GM18526 (cell line): Measurements from ENCODE around the gene CLIP1.

ENCODE experiments used
- POLR2A ChIP-seq: IDR thresholded peaks from 3 replicates; pipeline ENCODE4 v1.6.1; 2011; ENCODE audit not compliant: insufficient read length; ENCODE audit errors: extremely low read depth

The CLIP1 gene

DNA sequence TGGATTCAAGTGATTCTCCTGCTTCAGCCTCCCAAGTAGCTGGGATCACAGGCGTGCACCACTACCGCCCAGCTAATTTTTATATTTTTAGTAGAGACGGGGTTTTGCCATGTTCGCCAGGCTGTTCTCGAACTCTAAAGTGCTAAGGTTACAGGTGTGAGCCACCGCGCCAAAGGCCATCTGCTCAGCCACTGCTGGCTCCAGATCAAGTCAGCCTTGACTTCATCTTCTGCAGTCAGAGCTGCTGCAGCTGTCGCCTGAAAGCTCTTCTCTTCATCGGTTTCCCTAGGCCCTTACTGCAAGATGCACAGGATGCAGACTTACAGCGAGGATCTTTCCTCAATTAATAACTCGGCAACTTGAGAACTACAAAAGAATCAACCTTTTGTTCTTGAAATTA lies 66.8 kb downstream of the CLIP1 start:
- TF ChIP-seq POLR2A = no peak

DNA sequence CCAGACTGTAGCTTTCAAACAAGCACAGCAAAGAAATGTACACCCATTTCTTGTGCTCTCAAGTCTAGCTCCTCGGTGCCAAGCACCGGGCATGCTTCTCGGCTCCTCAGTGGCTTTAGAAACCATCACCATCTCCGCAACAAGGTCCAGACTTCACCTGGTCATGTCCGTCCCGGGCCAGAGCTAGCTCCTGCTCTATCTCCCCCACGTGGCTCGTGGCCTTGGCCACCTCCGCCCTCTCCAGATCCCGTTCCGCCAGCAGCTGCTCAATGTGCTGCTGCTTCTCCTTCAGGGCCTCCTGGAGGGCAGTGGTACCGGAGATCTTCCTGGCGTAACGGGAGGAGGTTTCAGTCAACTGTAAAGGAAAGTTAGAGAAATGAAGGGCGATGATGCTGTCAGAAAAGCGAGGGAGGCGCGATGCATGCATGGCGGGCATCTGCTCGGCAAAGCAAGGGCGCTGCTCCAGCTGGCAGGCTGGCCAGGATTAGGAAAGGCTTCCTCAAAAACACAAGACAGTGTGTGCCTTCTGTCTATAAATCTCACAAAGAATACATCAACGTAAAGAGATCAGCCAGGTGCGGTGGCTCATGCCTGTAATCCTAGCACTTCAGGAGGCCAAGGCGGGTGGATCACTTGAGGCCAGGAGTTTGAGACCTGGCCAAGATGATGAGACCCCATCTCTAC lies 67.4 kb downstream of the CLIP1 start:
- TF ChIP-seq POLR2A = no peak

DNA sequence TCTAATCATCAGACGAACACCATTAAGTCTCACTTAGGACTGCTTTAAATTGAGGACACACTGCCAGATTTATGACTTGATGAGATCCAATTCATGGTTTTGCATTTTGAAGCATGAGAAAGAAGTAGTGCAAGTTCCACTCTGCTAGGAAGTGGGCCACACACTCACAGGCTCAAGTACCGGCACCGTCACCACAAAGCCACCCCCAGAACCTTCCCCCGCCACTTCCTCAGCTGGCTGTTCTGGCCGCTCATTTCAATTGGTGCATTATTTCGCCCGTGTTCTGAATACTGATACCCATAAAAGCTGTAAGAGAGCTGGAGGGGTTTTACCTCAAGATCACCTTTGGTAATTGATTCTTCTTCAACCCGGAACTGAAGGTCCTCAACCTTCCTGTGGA lies 70.1 kb downstream of the CLIP1 start:
- no peak for TF ChIP-seq POLR2A

DNA sequence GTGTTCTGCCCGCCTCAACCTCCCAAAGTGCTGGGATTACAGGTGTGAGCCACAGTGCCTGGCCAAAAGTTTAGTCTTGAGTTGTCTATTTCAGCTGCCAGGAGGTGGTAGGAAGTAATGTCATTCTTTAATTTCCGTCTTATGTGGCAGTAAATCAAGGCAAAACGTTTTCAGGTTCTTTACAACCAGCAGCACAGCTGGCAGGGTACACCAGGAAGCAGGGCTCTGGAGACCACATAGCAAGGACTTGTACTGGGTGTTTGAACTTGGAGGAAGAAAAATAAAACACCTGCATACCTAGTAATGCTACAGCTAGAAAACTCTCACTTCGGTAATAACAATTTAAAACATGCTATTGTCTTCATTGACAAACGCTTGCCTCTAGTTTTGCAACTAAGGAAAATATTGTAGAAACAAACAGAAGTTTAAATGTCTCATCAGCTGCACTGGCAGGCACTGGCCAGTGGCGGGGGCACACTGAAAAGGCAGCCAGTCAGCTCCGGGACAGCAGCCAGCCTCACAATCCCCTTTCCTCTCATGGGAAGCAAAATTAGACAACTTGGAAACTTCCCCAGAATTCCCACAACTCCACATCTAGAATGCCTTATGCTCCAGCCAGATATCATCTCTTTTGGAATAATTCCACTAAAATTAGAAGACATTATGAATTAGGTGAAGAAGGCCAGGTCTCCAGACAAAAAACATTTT lies 72.2 kb downstream of the CLIP1 start:
- no peak for TF ChIP-seq POLR2A

DNA sequence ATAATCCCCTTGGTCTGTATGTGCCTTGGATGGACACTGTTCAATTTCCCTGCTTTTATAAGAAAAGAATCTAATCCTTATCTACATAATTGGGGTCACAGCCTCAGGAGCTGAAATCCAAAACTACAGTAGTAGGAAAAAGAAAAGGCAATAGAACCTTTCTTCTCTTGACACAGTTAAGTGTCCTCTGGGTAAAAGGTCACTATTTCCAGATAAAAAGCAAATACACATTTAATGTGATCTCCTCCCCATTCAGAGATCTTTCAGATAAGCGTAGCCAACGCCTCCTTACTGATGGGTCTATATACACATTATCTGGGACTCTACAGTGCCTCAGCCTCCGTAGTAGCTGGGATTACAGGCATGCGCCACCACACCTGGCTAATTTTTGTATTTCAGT lies 73.4 kb downstream of the CLIP1 start:
- no peak for TF ChIP-seq POLR2A

DNA sequence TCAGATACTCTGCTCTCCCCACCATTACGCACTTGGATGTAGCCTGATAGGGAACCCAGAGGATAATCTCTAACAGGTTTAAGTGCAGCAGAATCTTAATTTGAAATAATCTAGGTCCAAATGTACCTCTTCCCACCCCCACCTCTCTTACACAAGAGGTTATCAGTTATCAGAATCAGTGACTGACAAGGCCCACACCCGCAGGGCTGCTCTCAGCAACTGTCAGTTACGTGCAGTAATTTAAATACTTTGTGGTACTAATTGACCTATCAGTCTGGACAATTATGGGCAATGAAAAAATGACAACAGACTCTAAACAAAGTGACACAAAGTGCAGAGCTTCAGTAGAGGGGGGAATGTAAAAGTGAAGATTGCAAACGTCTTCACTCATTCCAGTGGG lies 74.0 kb downstream of the CLIP1 start:
- no peak for TF ChIP-seq POLR2A

DNA sequence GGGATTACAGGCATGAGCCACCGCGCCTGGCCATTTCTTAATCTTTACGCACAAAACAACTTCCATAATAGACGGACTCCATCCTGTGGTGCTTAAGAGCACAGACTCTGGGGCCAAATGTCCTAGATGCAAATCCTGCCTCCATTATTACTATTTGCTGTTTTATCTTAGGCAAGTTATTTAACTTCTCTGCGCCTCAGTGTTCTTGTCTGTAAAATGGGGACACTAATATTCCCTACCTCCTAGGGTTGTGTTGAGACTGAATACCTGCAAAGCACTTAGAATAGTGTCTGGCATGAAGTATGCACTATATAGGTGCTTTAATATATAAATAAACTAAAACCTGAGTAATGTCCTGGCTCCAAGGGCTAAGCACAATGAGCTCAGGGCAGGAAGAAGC lies 76.4 kb downstream of the CLIP1 start:
- TF ChIP-seq POLR2A = no peak

DNA sequence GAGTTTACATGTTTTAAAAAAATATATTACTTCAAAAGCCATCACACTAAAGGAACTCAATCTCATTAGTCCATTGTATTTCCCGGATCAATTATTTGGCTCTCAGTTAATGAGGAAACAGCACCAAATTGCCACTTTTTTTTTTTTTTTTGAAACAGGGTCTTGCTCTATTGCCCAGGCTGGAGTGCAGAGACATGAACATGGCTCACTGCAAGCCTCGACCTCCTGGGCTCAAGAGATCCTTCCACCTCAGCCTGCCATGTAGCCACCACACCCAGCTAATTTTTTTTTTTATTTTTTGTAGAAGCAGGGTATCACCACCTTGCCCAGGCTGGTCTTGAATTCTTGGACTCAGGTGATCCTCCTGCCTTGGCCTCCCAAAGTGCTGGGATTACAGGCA lies 77.4 kb downstream of the CLIP1 start:
- no peak for TF ChIP-seq POLR2A

DNA sequence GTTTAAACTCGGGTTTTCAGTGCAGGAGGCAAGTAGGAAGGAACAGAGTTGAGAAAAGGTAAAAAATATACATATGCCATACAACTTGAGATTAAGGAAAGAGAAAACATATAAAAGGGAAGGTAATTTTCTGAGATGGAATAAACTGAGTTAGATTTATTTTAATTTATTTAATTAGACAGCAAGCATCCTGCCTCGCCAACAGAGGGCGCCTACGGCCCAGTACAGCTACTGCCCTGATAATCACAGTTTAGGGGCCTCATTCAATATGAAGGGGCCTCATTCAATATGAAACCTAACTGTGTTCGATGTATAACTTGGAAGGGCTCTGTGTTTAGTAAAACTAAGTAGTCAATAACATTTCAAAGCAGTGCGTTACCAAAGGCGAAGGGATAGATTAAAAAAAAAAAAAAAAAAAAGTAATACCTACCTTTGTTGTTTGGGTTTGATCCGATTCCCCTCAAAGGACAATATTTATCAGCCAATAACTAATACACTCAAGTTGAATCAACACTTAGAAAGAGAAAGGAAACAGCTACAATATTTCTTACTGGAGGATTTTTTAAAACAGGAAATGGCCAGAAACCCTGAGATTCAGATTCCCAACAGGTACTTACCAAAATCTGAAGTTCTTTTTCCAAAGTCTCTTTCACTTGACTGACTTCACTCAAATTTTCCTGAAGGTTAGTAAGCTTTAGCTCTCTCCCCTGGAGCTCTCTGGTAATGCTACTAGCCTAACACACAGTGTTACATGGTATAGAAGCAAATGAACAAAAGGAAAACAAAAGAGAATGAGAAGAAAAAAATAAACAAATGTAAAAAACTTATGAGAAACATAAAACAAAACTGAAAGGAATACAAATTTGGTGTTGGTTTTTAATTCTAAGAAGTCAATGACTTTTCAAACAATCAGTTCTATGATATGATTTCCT lies 86.2 kb downstream of the CLIP1 start:
- no peak for TF ChIP-seq POLR2A

DNA sequence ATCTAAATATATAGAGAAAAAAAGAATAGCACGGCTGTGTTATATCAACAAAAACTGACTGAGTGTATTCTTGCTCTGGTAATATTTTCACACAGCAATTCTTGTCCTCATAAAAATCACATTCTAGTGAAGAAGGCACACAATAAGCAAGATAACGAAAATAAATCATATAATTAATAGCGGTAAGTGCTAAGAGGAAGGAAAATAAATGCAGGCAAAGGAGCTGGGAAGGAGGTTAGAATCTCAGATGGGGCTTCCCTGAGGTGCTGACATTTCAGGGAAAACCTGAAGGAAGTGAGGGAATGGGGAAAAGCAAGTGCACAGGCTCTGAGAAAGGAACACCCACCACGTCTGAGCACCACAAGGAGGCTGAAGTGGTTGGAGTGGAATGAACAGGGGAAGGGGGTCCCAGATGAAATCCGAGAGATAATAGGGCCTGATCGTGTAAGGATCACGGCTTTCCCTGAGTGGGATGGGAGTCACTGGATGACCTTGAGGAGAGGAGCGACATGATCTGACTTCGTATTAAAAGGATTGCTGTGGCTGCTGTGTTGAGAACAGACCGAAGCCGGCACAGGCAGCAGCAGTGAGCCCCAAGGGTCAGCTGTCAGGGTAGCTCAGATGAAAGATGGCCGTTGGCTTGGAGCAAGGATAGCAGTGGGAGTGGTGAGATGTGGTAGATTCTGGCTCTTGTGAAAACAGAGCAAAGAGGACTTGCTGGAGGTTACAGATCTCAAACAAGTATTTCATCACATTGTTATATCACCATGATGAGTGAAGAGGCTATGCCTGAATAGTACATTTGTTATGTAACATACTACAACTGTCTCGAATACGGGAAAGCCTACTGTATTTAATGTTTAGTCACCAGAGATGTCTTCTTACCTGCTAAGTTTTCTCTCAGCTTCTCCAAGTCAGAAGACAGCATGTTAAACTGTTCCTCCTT lies 89.1 kb downstream of the CLIP1 start:
- TF ChIP-seq POLR2A = no peak

DNA sequence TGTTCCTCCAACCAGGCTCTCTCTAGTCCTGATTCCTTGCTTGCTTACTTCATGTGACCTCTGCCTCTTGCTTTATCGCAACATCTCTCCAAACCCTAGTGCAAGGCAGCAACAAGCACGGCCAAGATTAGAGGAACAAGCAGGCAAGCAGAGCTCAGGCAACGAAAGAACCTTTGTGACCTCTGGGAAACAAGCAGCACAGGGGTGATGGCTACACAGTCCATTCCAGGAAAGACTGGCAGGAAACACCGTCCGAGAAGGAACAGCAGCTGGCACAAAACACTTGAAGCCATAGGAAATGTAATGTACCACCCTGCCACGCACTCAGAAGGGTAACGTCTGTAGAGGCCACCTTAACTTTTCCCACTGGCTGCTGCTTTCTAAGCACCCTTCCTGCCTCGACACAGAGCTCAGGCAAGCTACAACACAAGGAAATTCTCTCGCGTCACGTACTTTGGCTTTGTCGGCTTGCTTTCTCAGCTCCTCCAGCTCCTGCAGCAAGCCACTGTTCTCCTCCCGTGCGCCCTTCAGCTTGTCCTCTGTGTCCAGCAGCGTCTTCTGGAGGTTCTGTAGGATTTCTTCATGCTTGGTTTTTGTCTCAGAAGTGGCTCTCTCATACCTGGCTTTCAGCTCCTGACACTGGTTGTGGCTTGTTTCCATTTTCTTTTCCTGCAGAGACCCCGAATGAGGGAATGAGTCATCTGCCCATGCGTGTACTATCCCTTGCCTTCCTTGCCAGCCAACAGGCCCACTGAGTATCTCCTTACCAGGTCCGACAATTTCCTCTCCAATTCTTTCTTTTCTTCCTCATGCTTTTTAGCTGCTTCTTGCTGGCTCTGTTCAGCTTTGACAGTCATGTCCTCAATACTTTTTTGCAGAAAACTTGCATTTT lies 94.7 kb downstream of the CLIP1 start:
- no peak for TF ChIP-seq POLR2A

DNA sequence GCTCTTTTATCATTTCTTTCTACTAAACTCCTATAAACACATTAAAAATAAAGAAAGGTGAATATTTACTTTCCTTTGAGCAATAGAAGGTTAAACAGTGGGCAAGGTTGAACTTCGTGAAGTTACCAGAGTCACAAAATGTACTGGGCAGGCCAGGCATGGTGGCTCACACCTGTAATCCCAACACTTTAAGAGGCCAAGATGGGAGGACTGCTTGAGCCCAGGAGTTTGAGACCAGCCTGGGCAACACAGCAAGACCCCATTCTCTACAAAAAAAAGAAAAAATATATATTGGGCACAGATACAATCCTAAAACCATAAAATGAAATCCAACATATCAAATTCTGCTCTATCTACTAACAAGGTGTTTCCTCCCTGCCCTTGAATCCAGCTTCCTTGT lies 95.5 kb downstream of the CLIP1 start:
- no peak for TF ChIP-seq POLR2A

DNA sequence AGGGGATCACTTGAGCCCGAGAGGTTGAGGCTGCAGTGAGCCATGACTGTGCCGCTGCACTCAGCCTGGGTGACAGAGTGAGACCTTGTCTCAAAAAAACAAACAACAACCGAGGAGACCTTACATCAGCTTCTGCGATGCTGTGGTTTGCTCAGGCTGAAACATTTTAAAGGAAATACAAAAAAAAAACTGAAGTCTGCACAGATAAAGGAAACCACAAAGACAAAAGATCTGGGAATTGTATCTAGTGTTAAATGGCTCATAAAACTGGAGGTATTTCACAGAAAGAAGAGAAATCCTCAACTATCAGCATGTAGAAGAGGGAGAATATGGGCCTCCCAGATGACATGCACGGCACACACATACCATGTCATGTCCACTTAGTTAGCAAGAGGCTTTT lies 95.9 kb downstream of the CLIP1 start:
- no peak for TF ChIP-seq POLR2A

DNA sequence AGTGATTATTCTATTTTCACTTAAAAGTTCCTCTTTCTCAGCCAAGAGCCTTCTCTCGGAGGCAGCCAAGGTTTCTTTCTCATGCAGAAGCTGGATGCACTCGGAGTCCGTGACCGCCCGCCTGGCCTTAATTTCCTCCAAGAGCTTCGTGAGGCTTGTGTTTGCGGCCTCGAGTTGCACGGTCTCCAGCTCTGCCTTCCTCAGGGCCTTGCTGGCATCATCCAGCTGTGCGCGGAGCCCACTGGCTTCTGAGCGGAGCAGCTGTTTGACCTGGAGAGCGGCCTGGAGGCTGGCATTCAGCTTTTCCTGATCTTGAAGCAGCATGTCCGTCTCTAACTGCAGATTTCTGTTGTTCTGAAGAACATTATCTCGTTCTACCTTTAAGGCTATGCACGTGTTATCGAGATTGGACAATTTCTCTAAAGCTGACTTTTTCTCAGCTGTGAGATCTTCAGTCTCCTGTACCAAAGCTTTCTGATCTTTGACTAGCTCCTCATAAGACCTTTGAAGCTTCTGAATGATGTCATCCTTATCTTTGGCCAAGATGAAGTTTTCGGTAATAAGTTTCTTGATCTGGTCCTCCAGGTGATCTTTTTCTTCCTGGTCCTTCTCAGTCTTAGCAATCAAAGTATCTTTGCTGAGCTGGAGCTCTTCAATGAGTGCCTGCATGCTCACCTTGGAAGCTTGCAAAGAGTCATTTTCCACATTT lies 99.0 kb downstream of the CLIP1 start:
- no peak for TF ChIP-seq POLR2A

DNA sequence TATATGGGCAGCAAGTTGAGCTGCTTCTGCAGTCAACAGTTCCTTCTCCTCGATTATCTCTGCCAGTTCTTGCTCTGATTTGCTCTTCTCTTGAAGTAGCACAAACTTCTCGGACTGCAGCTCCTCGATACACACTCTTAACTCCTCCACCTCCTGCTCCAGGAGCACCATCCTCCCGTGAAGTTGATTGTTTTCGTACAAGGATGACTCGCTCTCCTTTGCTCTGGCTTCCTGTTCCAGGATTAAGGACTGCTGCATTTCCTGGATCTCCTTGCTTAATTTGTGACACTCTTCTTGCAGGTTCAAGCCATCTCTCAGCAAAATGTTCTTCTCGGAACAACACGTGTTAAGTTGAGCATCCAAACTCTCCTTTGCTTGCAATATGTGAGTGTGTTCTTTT lies 100.0 kb downstream of the CLIP1 start:
- TF ChIP-seq POLR2A = no peak
